H1 (cell line): ENCODE measurements around the gene TSC2. TPM values are rescaled to one million over a fixed set of nuclear protein-coding genes. Genes with fewer than 3 reads are reported as not detected.

Experiments used
- CTCF ChIA-PET: fragments of 300-600 bp; sonication (Branson Sonifier 250); formaldehyde crosslinking; loops from one replicate; lab custom pipeline; 2021; ENCODE audit not compliant: partially characterized antibody; lab: Charles Lee
- POLR2A ChIA-PET: fragments of 300-600 bp; sonication (Branson Sonifier 250); formaldehyde crosslinking; loops from one replicate; lab custom pipeline; 2021; ENCODE audit warnings: inconsistent platforms; ENCODE audit not compliant: partially characterized antibody; lab: Charles Lee
- DNase-seq, 2 experiments: peaks; one replicate each; pipeline versions ENCODE4 v3.0.0 to v3.0.0-alpha.2; 2010 to 2022; ENCODE audit warnings: low spot score in 2 of 2, low read depth in 1 of 2, mixed read lengths in 1 of 2
- FAIRE-seq: peaks from 2 replicates; lab custom pipeline; 2011; peaks lifted over from hg19 to GRCh38; lab: Jason Lieb, UNC
- H2AFZ ChIP-seq: 2 replicates; pipeline ENCODE4 v1.8.1; 2012; ENCODE audit warnings: low read length, inconsistent platforms
- H2AK5ac ChIP-seq: 2 replicates; pipeline ENCODE4 v1.6.1; 2013; ENCODE audit warnings: low read depth, low read length
- H2BK120ac ChIP-seq: replicated peaks from 2 replicates; pipeline ENCODE3; 2013; ENCODE audit warnings: low read depth, low read length, inconsistent platforms
- H2BK12ac ChIP-seq: 2 replicates; pipeline ENCODE4 v1.6.1; 2013; ENCODE audit warnings: low read depth, low read length
- H2BK15ac ChIP-seq: 2 replicates; pipeline ENCODE4 v1.6.1; 2013; ENCODE audit warnings: low read length
- H2BK20ac ChIP-seq: 2 replicates; pipeline ENCODE4 v1.6.1; 2013; ENCODE audit warnings: low read length
- H2BK5ac ChIP-seq: 2 replicates; pipeline ENCODE4 v1.6.1; 2013; ENCODE audit warnings: low read depth, low read length
- H3K14ac ChIP-seq: 2 replicates; pipeline ENCODE4 v1.6.1; 2013; ENCODE audit warnings: inconsistent platforms; ENCODE audit not compliant: insufficient read length
- H3K18ac ChIP-seq: 2 replicates; pipeline ENCODE4 v1.6.1; 2013; ENCODE audit warnings: low read length; ENCODE audit errors: extremely low read depth
- H3K23ac ChIP-seq: 2 replicates; pipeline ENCODE4 v1.6.1; 2013; ENCODE audit warnings: inconsistent platforms; ENCODE audit not compliant: insufficient read length
- H3K23me2 ChIP-seq: 2 replicates; pipeline ENCODE4 v1.6.1; 2013; ENCODE audit warnings: low read depth, low read length
- H3K27ac ChIP-seq: 2 replicates; pipeline ENCODE4 v1.6.1; 2011; ENCODE audit warnings: low read depth, low read length, inconsistent platforms
- H3K27me3 ChIP-seq, 4 experiments: replicated peaks in 1 of 4; 1 replicate in 1 of 4; 2 replicates in 3 of 4; pipeline versions ENCODE4 v1.6.1 to v1.8.1; 2011 to 2013; ENCODE audit warnings: low read length in 3 of 4, mild to moderate bottlenecking in 3 of 4, inconsistent platforms in 2 of 4, mixed read lengths in 2 of 4, moderate library complexity in 1 of 4; ENCODE audit not compliant: control insufficient read depth in 3 of 4, insufficient read depth in 3 of 4; ENCODE audit errors: extremely low read depth in 1 of 4
- H3K36me3 ChIP-seq, 4 experiments: 2 replicates each; pipeline versions ENCODE4 v1.6.1 to v1.8.1; 2011 to 2013; ENCODE audit warnings: mild to moderate bottlenecking in 4 of 4, low read length in 3 of 4, moderate library complexity in 2 of 4, control low read depth in 1 of 4, inconsistent platforms in 1 of 4; ENCODE audit not compliant: insufficient read depth in 4 of 4, control insufficient read depth in 2 of 4
- H3K4ac ChIP-seq: replicated peaks from 2 replicates; pipeline ENCODE3; 2013; ENCODE audit warnings: low read length, low read depth, mixed read lengths, inconsistent platforms; ENCODE audit not compliant: insufficient read length
- H3K4me1 ChIP-seq, 4 experiments: replicated peaks in 1 of 4; 1 replicate in 1 of 4; 2 replicates in 3 of 4; pipeline versions ENCODE4 v1.6.1 to v1.8.1; 2011 to 2013; ENCODE audit warnings: low read length in 3 of 4, inconsistent platforms in 2 of 4, mixed read lengths in 1 of 4; ENCODE audit not compliant: insufficient read depth in 4 of 4, control insufficient read depth in 3 of 4
- H3K4me2 ChIP-seq, 2 experiments: 2 replicates each; pipeline versions ENCODE4 v1.6.1 to v1.8.1; 2011 to 2013; ENCODE audit warnings: low read depth in 2 of 2, low read length in 2 of 2, control low read depth in 1 of 2, inconsistent platforms in 1 of 2, mild to moderate bottlenecking in 1 of 2; ENCODE audit not compliant: insufficient read depth in 1 of 2
- H3K4me3 ChIP-seq, 4 experiments: fragments of 200-600, 300-600 bp in 1 of 4; sonication (generic), shearing (Covaris generic), sonication (Bioruptor Twin) in 1 of 4; 2 replicates each; pipeline versions ENCODE4 v1.5.1 to v1.8.1; 2011 to 2016; ENCODE audit warnings: low read length in 4 of 4, low read depth in 3 of 4, control low read depth in 2 of 4, inconsistent platforms in 2 of 4, mild to moderate bottlenecking in 2 of 4, mixed read lengths in 1 of 4, moderate library complexity in 1 of 4; ENCODE audit not compliant: insufficient read depth in 2 of 4; ENCODE audit errors: extremely low read depth in 1 of 4
- H3K56ac ChIP-seq: replicated peaks from 2 replicates; pipeline ENCODE3; 2013; ENCODE audit warnings: low read depth, mild to moderate bottlenecking, mixed read lengths, low read length, inconsistent platforms; ENCODE audit not compliant: insufficient read length
- H3K79me1 ChIP-seq: 2 replicates; pipeline ENCODE4 v1.6.1; 2013; ENCODE audit warnings: low read depth, low read length, control low read depth
- H3K79me2 ChIP-seq, 2 experiments: 2 replicates each; pipeline versions ENCODE4 v1.6.1 to v1.8.1; 2012 to 2013; ENCODE audit warnings: low read length in 2 of 2, mild to moderate bottlenecking in 2 of 2, inconsistent platforms in 1 of 2; ENCODE audit not compliant: insufficient read depth in 2 of 2, control insufficient read depth in 1 of 2
- H3K9ac ChIP-seq, 4 experiments: replicated peaks in 1 of 4; 1 replicate in 1 of 4; 2 replicates in 3 of 4; pipeline versions ENCODE4 v1.6.1 to v1.8.1; 2011 to 2013; ENCODE audit warnings: low read depth in 3 of 4, low read length in 3 of 4, control low read depth in 2 of 4, mild to moderate bottlenecking in 2 of 4, moderate library complexity in 2 of 4, inconsistent platforms in 1 of 4; ENCODE audit errors: extremely low read depth in 1 of 4
- H3K9me3 ChIP-seq, 2 experiments: 2 replicates each; pipeline versions ENCODE4 v1.6.1 to v1.8.1; 2012 to 2013; ENCODE audit warnings: mild to moderate bottlenecking in 2 of 2, moderate library complexity in 2 of 2, control low read depth in 1 of 2, inconsistent platforms in 1 of 2, low read depth in 1 of 2, low read length in 1 of 2, mixed read lengths in 1 of 2; ENCODE audit not compliant: insufficient read depth in 2 of 2
- H4K20me1 ChIP-seq, 2 experiments: replicated peaks in 1 of 2; 2 replicates each; pipeline versions ENCODE3 to v1.8.1; 2011 to 2013; ENCODE audit warnings: inconsistent platforms in 2 of 2, low read length in 2 of 2, mild to moderate bottlenecking in 1 of 2; ENCODE audit not compliant: insufficient read depth in 2 of 2, control insufficient read depth in 1 of 2
- H4K5ac ChIP-seq: 2 replicates; pipeline ENCODE4 v1.6.1; 2013; ENCODE audit warnings: low read length, low read depth, mixed read lengths, inconsistent platforms; ENCODE audit not compliant: insufficient read length
- H4K8ac ChIP-seq: 2 replicates; pipeline ENCODE4 v1.8.0; 2013; ENCODE audit warnings: mild to moderate bottlenecking, moderate library complexity, low read length, inconsistent platforms; ENCODE audit not compliant: insufficient read depth; ENCODE audit errors: extremely low read depth
- H4K91ac ChIP-seq: replicated peaks from 2 replicates; pipeline ENCODE3; 2013; ENCODE audit warnings: low read length, mixed read lengths, inconsistent platforms; ENCODE audit not compliant: insufficient read length
- CTBP2 ChIP-seq: IDR thresholded peaks from 2 replicates; pipeline ENCODE4 v1.7.0; 2011; ENCODE audit warnings: borderline replicate concordance, mild to moderate bottlenecking, moderate library complexity, mixed read lengths, low read length; ENCODE audit not compliant: insufficient read depth, insufficient read length
- NANOG ChIP-seq: IDR thresholded peaks from 2 replicates; pipeline ENCODE4 v1.6.1; 2011; ENCODE audit warnings: low read length, low read depth, mild to moderate bottlenecking, inconsistent platforms; ENCODE audit not compliant: insufficient read depth, poor library complexity, severe bottlenecking
- PHF8 ChIP-seq: fragments of 200-600 bp; sonication (generic); conservative IDR thresholded peaks from 2 replicates; pipeline ENCODE4 v1.7.1; 2012; ENCODE audit warnings: low read depth, mild to moderate bottlenecking, inconsistent platforms, low read length, moderate library complexity
- POLR2AphosphoS5 ChIP-seq: IDR thresholded peaks from 2 replicates; pipeline ENCODE4 v1.6.1; 2011; ENCODE audit warnings: low read depth, low read length
- RFX5 ChIP-seq: IDR thresholded peaks from 2 replicates; pipeline ENCODE4 v1.6.1; 2011; ENCODE audit warnings: low read depth, low read length, improper control_type of control experiment, borderline replicate concordance
- RXRA ChIP-seq: IDR thresholded peaks from 2 replicates; pipeline ENCODE4 v1.6.1; 2011; ENCODE audit warnings: low read depth, mild to moderate bottlenecking, low read length, moderate library complexity; ENCODE audit not compliant: insufficient read depth
- SUZ12 ChIP-seq: fragments of 200-600 bp; sonication (generic); IDR thresholded peaks from 2 replicates; pipeline ENCODE4 v1.6.1; 2012; ENCODE audit warnings: mild to moderate bottlenecking, inconsistent platforms, low read length, moderate library complexity, mixed read lengths
- WGBS, 2 experiments: shearing (Covaris generic) in 1 of 2; methylation state at CpG; one replicate each; pipeline versions ENCODE4 v1.1.6 to v1.1.7; 2013 to 2015; ENCODE audit warnings: low lambda C conversion rate in 2 of 2, mixed read lengths in 2 of 2, inconsistent platforms in 1 of 2, low coverage in 1 of 2, missing lambda C conversion rate in 1 of 2; ENCODE audit not compliant: insufficient replicate concordance in 2 of 2, insufficient coverage in 1 of 2, insufficient read length in 1 of 2; ENCODE audit errors: extremely low coverage in 1 of 2, missing lambda C conversion rate in 1 of 2; 5-methylcytosine and 5-hydroxymethylcytosine counted together
- polyA plus RNA-seq, 7 experiments: library from polyadenylated mRNA; depleted of rRNA in 3 of 7; stranded (reverse) in 5 of 7; unstranded in 2 of 7; fragments of >200 nt in 5 of 7; fragments of 200-250 nt in 2 of 7; gene quantifications; 1 replicate in 5 of 7; 2 replicates in 1 of 7; 4 replicates in 1 of 7; pipeline versions ENCODE4 v1.2.1 to v1.2.3, GENCODE V29; 2011 to 2013; ENCODE audit warnings: missing spikeins in 2 of 7, mixed read lengths in 2 of 7
- total RNA-seq: library from RNA; stranded (reverse); fragmentation: NEBNext Ultra II Directional; extraction: Animal tissue kit (Norgen Biotek cat#: 25700); gene quantifications from 2 replicates; pipeline ENCODE4 v1.2.1, GENCODE V29; 2021
- TF ChIP-seq, protein P1 (sequence below): IDR thresholded peaks from 2 replicates; pipeline ENCODE4 v1.6.1; 2011; ENCODE audit warnings: low read depth, mild to moderate bottlenecking, low read length; ENCODE audit not compliant: insufficient read depth

The TSC2 gene
- total and polyA plus RNA-seq, 2 of the 8 experiments (the other 6 are each of a cell fraction or from before 2014, with no cell fraction given) = 65.9 to 96.6 TPM

- Histone ChIP-seq H3K14ac (no peak overlapping the region), H2AK5ac (no peak overlapping the region), H2BK12ac (no peak overlapping the region), H2BK120ac (no peak overlapping the region), H3K79me2 (no peaks in the 10 kb centered on the region), H2BK5ac (no peak overlapping the region), H3K23ac (no peak overlapping the region), H3K27me3 (peaks cover 13 to 23% (median 16%) of the 10 kb centered on the region in 4 experiments), H2AFZ (no peak overlapping the region), H4K91ac (no peak overlapping the region), H3K9ac (no peak overlapping the region), H2BK20ac (no peak overlapping the region), H3K4me2 (no peak overlapping the region), H4K5ac (no peak overlapping the region), H3K36me3 (peaks cover 0 to 5% (median 0%) of the 10 kb centered on the region in 4 experiments; a peak in 1 of 8 replicates), H3K23me2 (peaks cover 8% of the 10 kb centered on the region; the same call in 1 of the 2 replicates), H3K18ac (no peak overlapping the region), H2BK15ac (no peak overlapping the region), H3K4me3 (no peak overlapping the region), H3K9me3 (no peaks in the 10 kb centered on the region), H3K4me1 (peaks cover 2 to 15% (median 4%) of the 10 kb centered on the region in 4 experiments), H3K27ac (no peak overlapping the region), H4K8ac (no peak overlapping the region), H4K20me1 (no peaks in the 10 kb centered on the region), H3K56ac (no peak overlapping the region), H3K4ac (no peak overlapping the region), H3K79me1 (no peaks in the 10 kb centered on the region)
- WGBS, 2 experiments = 87% methylated on average over 24 of the region's 24 CpGs; no CpG with 5 or more reads in 1 of the 2 experiments
- POLR2A ChIA-PET = interaction anchor here (1.0 kb wide), 1 partner anchor 51 kb away, joined by 3 read pairs; the partner anchor contains the start of gene RPS2
- no peak for FAIRE-seq
- CTCF ChIA-PET = interaction anchor here (0.7 to 3.3 kb wide), 5 partner anchors 11 to 124 kb away, joined by 3 to 18 read pairs (median 7); no protein-coding TSS in a partner anchor
- DNase-seq = no peak
- TF ChIP-seq PHF8 (no peak), RXRA (no peak), POLR2AphosphoS5 (no peak), SUZ12 (no peak), RFX5 (no peak), CTBP2 (no peak), NANOG (no peak)
- TF ChIP-seq, protein P1, sequence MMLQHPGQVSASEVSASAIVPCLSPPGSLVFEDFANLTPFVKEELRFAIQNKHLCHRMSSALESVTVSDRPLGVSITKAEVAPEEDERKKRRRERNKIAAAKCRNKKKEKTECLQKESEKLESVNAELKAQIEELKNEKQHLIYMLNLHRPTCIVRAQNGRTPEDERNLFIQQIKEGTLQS = no peak
Measured at GRCh38 chr16:2015117-2015946, 32.5 kb upstream of the TSC2 start.
